Heart right ventricle (tissue), 16 donors: Measurements from ENCODE around the gene FOXN4. TPM values are rescaled to one million over a fixed set of nuclear protein-coding genes. Genes with fewer than 3 reads are reported as not detected.
A peak's percentile ranks its signal among the peaks of the same experiment; 100 is the strongest.

Experiments
- ATAC-seq, 8 donors: fragments of 200-7000 bp; cut with Tn5 transposase; one replicate each; pipeline ENCODE4 v1.9.1; 2020; ENCODE audit warnings: mild to moderate bottlenecking in 8 of 8, moderate library complexity in 8 of 8, moderate number of reproducible peaks in 1 of 8
- DNase-seq, 2 donors: peaks; one replicate each; pipeline ENCODE4 v3.0.0-alpha.2; 2020
- H3K27ac ChIP-seq, 10 donors: fragments of 200-600 bp; sonication (generic) in 2 of 10; one replicate each; pipeline versions ENCODE4 v1.5.0 to v1.8.0; 2020 to 2022; ENCODE audit warnings: mild to moderate bottlenecking in 3 of 10
- H3K27me3 ChIP-seq, 7 donors: fragments of 200-600 bp; one replicate each; pipeline ENCODE4 v1.8.0; 2021 to 2022; ENCODE audit warnings: mild to moderate bottlenecking in 2 of 7
- H3K36me3 ChIP-seq, 9 donors: fragments of 200-600 bp; sonication (generic) in 1 of 9; one replicate each; pipeline versions ENCODE4 v1.5.0 to v1.8.0; 2020 to 2022; ENCODE audit warnings: mild to moderate bottlenecking in 2 of 9
- H3K4me1 ChIP-seq, 9 donors: fragments of 200-600 bp; sonication (generic) in 1 of 9; one replicate each; pipeline versions ENCODE4 v1.5.0 to v1.8.0; 2020 to 2022; ENCODE audit warnings: mild to moderate bottlenecking in 4 of 9
- H3K4me3 ChIP-seq, 10 donors: fragments of 200-600 bp; sonication (generic) in 2 of 10; one replicate each; pipeline versions ENCODE4 v1.5.0 to v1.8.0; 2020 to 2022; ENCODE audit warnings: mild to moderate bottlenecking in 7 of 10, moderate library complexity in 2 of 10
- H3K9me3 ChIP-seq, 11 donors: fragments of 200-600 bp in 10 of 11; sonication (generic) in 2 of 11; one replicate each; pipeline versions ENCODE4 v1.5.0 to v1.8.0; 2013 to 2022; ENCODE audit warnings: mild to moderate bottlenecking in 2 of 11, control low read depth in 1 of 11, moderate library complexity in 1 of 11
- WGBS, 2 donors: extraction: QIAGEN DNeasy Blood & Tissue Kit; methylation state at CpG; one replicate each; pipeline ENCODE4 v1.1.7; 2013; ENCODE audit warnings: inconsistent platforms in 1 of 2; 5-methylcytosine and 5-hydroxymethylcytosine counted together
- intact Hi-C, 10 donors: fragments of 100-400 bp; cut with DNase I; formaldehyde crosslinking; loops; one replicate each; pipeline versions ENCODE4 v1.11.1 to v1.14.2; 2022
- polyA plus RNA-seq, 2 donors: library from polyadenylated mRNA; stranded (reverse); fragments of 200-250 nt; gene quantifications; one replicate each; pipeline ENCODE4 v1.2.3, GENCODE V29; 2013
- total RNA-seq, 10 donors: library from RNA; stranded (reverse); fragmentation: NEBNext Ultra II Directional in 3 of 10; extraction: Animal tissue kit (Norgen Biotek cat#: 25700) in 3 of 10; gene quantifications; one replicate each; pipeline versions ENCODE4 v1.2.1 to v1.2.4, GENCODE V29; 2021 to 2023
- TF ChIP-seq, protein P1 (sequence below), 9 donors: fragments of 200-600 bp; sonication (generic) in 2 of 9; IDR thresholded peaks; one replicate each; pipeline versions ENCODE4 v1.5.0 to v1.8.0; 2021 to 2022; ENCODE audit warnings: antibody characterized with exemption in 9 of 9, mild to moderate bottlenecking in 5 of 9, moderate library complexity in 1 of 9
- donor health status: Arrhythmogenic right ventricular cardiomyopathy.
- donor health status: ischemic (EF 13 %, LVEDD 7.1; RV severe dilation, severe dysfunction).
- donor health status: healthy with polysubstance abuse.
- donor health status: DM: no; HTN: yes; CAD: no.
- donor health status: DM: no; HTN: no; CAD: no.
- donor health status: ischemic (EF 25% LVEDD 6.9; RV normal size, moderate dysfunction).
- donor health status: ischemic (EF 25% LVEDD 5.7; RV mildly dilated, moderate dysfunction).
- donor health status: healthy.
- donor health status: DM: yes; HTN: yes; CAD: no.
- donor health status: Ischemic cardiomyopathy.
- donor health status: ischemic (EF 35%, LVEDD 5.7; RV mildly dilated, moderate dysfunction).
- donor health status: nonischemic (EF 11% LVEDD 7.7; RV severe dilation, severe dysfunction).
- donor health status: DM: yes; HTN: yes; CAD: no.
- donor health status: PGD.
- donor health status: ischemic (EF 29% LVEDD 5.4; RV normal size, mild dysfunction).
- donor health status: nonischemic (EF 23%, LVEDD 6.1; RV moderate dilation, normal function).

The FOXN4 gene
- total and polyA plus RNA-seq, 12 donors, result 0.07 to 0.19 TPM; not detected in 10

- WGBS, 2 donors, result 82 to 84% methylated on average over 11 of the region's 11 CpGs
- Histone ChIP-seq H3K27ac (no peak overlapping the region), H3K9me3 (no peaks in the 10 kb centered on the region), H3K4me3 (no peak overlapping the region), H3K36me3 (peaks cover 8 to 100% (median 90%) of the 10 kb centered on the region in 9 donors), H3K27me3 (no peaks in the 10 kb centered on the region), H3K4me1 (no peaks in the 10 kb centered on the region)
- DNase-seq (no peak), ATAC-seq (peak in 2 of 8 donors; percentile 6 to 48)
- intact Hi-C loops, result loop anchor here in 2 of 10 donors (5.0 to 10.0 kb wide), 2 partner anchors 57 to 65 kb away; no protein-coding TSS in a partner anchor
- TF ChIP-seq, protein P1, sequence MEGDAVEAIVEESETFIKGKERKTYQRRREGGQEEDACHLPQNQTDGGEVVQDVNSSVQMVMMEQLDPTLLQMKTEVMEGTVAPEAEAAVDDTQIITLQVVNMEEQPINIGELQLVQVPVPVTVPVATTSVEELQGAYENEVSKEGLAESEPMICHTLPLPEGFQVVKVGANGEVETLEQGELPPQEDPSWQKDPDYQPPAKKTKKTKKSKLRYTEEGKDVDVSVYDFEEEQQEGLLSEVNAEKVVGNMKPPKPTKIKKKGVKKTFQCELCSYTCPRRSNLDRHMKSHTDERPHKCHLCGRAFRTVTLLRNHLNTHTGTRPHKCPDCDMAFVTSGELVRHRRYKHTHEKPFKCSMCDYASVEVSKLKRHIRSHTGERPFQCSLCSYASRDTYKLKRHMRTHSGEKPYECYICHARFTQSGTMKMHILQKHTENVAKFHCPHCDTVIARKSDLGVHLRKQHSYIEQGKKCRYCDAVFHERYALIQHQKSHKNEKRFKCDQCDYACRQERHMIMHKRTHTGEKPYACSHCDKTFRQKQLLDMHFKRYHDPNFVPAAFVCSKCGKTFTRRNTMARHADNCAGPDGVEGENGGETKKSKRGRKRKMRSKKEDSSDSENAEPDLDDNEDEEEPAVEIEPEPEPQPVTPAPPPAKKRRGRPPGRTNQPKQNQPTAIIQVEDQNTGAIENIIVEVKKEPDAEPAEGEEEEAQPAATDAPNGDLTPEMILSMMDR (IDR thresholded peaks at IDR 0.05), result no peak
Measured at GRCh38 chr12:109239691-109240090, 69.4 kb downstream of the FOXN4 start.

- H3K27me3 ChIP-seq, result no peaks in the 10 kb centered on the region
- WGBS, 2 donors, result 86 to 87% methylated on average over 4 of the region's 4 CpGs
- intact Hi-C loops, result loop anchor here in 2 of 10 donors (5.0 to 10.0 kb wide), 2 partner anchors 57 to 64 kb away; no protein-coding TSS in a partner anchor
- H3K9me3 ChIP-seq, result no peaks in the 10 kb centered on the region
- no peak overlapping the region for H3K4me3 ChIP-seq
- TF ChIP-seq, protein P1 (IDR thresholded peaks at IDR 0.05), result no peak
- H3K27ac ChIP-seq, result no peak overlapping the region
- peaks cover 8 to 100% (median 87%) of the 10 kb centered on the region in 9 donors for H3K36me3 ChIP-seq
- DNase-seq (no peak), ATAC-seq (no peak)
- H3K4me1 ChIP-seq, result no peaks in the 10 kb centered on the region
Measured at GRCh38 chr12:109239179-109239578, 69.9 kb downstream of the FOXN4 start.

DNA sequence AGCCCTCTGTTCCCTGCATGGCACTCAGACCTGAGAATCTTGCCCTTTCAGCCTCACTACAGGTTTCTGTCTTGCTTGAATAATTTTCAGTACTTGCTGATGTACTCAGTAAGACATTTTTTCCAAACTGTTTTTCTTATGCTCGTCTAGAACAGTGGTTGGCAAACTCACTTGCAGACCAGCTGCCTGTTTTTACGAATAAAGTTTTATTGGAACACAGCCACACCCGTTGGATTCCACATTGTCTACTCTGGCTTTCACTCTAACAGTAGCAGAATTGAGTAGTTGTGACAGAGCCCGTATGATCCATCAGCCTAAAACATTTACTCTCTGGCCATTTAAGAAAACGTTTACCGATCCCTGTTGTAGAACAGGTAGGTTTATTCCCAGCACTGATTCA lies 72.8 kb downstream of the FOXN4 start:
- 85% methylated on average over 6 of the region's 6 CpGs for WGBS, 2 donors
- H3K4me3 ChIP-seq, result no peak overlapping the region
- H3K27me3 ChIP-seq, result no peaks in the 10 kb centered on the region
- intact Hi-C loops, result loop anchor here in 2 of 10 donors (5.0 to 10.0 kb wide), 2 partner anchors 54 to 61 kb away; no protein-coding TSS in a partner anchor
- no peaks in the 10 kb centered on the region for H3K9me3 ChIP-seq
- DNase-seq, result no peak
- H3K4me1 ChIP-seq, result no peaks in the 10 kb centered on the region
- TF ChIP-seq, protein P1 (IDR thresholded peaks at IDR 0.05), result no peak
- no peak overlapping the region for H3K27ac ChIP-seq
- no peak for ATAC-seq
- H3K36me3 ChIP-seq, result peaks cover 8 to 100% (median 87%) of the 10 kb centered on the region in 9 donors

GRCh38 chr12:109234012-109234411 lies 75.1 kb downstream of the FOXN4 start:
- TF ChIP-seq, protein P1 (IDR thresholded peaks at IDR 0.05), result no peak
- DNase-seq (no peak), ATAC-seq (peak in 1 of 8 donors; percentile 9)
- H3K9me3 ChIP-seq, result no peaks in the 10 kb centered on the region
- no peaks in the 10 kb centered on the region for H3K27me3 ChIP-seq
- H3K4me1 ChIP-seq, result peaks cover 0 to 3% (median 0%) of the 10 kb centered on the region in 9 donors
- H3K36me3 ChIP-seq, result peaks cover 3 to 100% (median 87%) of the 10 kb centered on the region in 9 donors
- intact Hi-C loops, result loop anchor here in 1 of 10 donors (10.0 kb wide), 1 partner anchor 59 kb away; no protein-coding TSS in a partner anchor
- H3K27ac ChIP-seq, result no peak overlapping the region
- WGBS, 2 donors, result 80 to 84% methylated on average over 15 of the region's 15 CpGs
- no peak overlapping the region for H3K4me3 ChIP-seq
